HG03457 (cell line): ENCODE data around the gene MOSPD3.

Experiments used
- ATAC-seq: cut with Tn5 transposase; IDR thresholded peaks from one replicate; pipeline ENCODE4 v1.9.1; 2021; ENCODE audit warnings: moderate number of reproducible peaks; ENCODE audit not compliant: unreplicated experiment

MOSPD3 gene

GRCh38 chr7:100621554-100621953 is 9.2 kb downstream of the MOSPD3 start:
- no peak for ATAC-seq

- ATAC-seq = no peak
Measured at GRCh38 chr7:100623951-100624824, 11.8 kb downstream of the MOSPD3 start.

- ATAC-seq = no peak
Measured at GRCh38 chr7:100626055-100626454, 13.7 kb downstream of the MOSPD3 start.

- ATAC-seq = no peak
Measured at GRCh38 chr7:100626530-100627237, 14.3 kb downstream of the MOSPD3 start.

GRCh38 chr7:100627238-100627549 is 14.9 kb downstream of the MOSPD3 start:
- no peak for ATAC-seq

- no peak for ATAC-seq
Measured at GRCh38 chr7:100629117-100629716, 16.9 kb downstream of the MOSPD3 start.

- ATAC-seq = no peak
Measured at GRCh38 chr7:100630066-100630465, 17.7 kb downstream of the MOSPD3 start.

GRCh38 chr7:100632951-100633717 is 20.8 kb downstream of the MOSPD3 start:
- ATAC-seq = no peak

GRCh38 chr7:100639995-100640516 is 27.7 kb downstream of the MOSPD3 start:
- ATAC-seq = no peak

GRCh38 chr7:100640517-100641440 is 28.4 kb downstream of the MOSPD3 start:
- ATAC-seq = no peak

GRCh38 chr7:100641463-100641859 is 29.1 kb downstream of the MOSPD3 start, which contains the start of gene TFR2:
TFR2 (minus strand) TSS chr7:100641552; CDS start chr7:100641509, 43 bp downstream.
- ATAC-seq = no peak

- ATAC-seq = no peak
Measured at GRCh38 chr7:100641860-100642533, 29.7 kb downstream of the MOSPD3 start.

- no peak for ATAC-seq
Measured at GRCh38 chr7:100642534-100642907, 30.2 kb downstream of the MOSPD3 start.

GRCh38 chr7:100649826-100650565 is 37.7 kb downstream of the MOSPD3 start:
- ATAC-seq = no peak

- ATAC-seq = no peak
Measured at GRCh38 chr7:100654908-100655831, 42.8 kb downstream of the MOSPD3 start.

- no peak for ATAC-seq
Measured at GRCh38 chr7:100655908-100656674, 43.8 kb downstream of the MOSPD3 start, which contains the start of gene ACTL6B. ACTL6B (minus strand) TSS chr7:100656448; CDS start chr7:100656354, 94 bp downstream.
